K562 (cell line): ENCODE data around the gene TKTL1. TPM values are rescaled to one million over a fixed set of nuclear protein-coding genes. Genes with fewer than 3 reads are reported as not detected.
"Not testable (repeated sequence)": the region's sequence is repeated elsewhere in the genome, so short reads cannot be mapped to it uniquely, and the experiment has no call there.

ENCODE experiments used
- ATAC-seq: fragments of 200-7000 bp; cut with Tn5 transposase; 3 replicates; pipeline ENCODE4 v1.9.1; 2020; ENCODE audit warnings: moderate library complexity
- BruUV-seq: library from RNA; stranded (reverse); fragments of 400-500 nt; replicated peaks from 2 replicates; lab custom pipeline; 2021; lab: Mats Ljungman, UMichigan
- CTCF ChIA-PET: fragments of 300-600 bp; formaldehyde crosslinking; extraction: SDS; loops from one replicate; lab custom pipeline; 2021; ENCODE audit warnings: low intra/inter-chr PET ratio; lab: Yijun Ruan, JAX
- POLR2A ChIA-PET: fragments of 300-600, 350-650 bp; sonication (Branson Sonifier 250); formaldehyde crosslinking; extraction: SDS; loops from one replicate; lab custom pipeline; 2021; ENCODE audit warnings: antibody characterized with exemption, inconsistent platforms; lab: Yijun Ruan, JAX
- DNase-seq, 4 experiments: peaks; one replicate each; pipeline versions ENCODE4 v3.0.0 to v3.0.0-alpha.2; 2011 to 2018; ENCODE audit warnings: low spot score in 3 of 4, mixed read lengths in 3 of 4; ENCODE audit errors: extremely low read depth in 1 of 4
- FAIRE-seq: peaks from 2 replicates; lab custom pipeline; 2011; peaks lifted over from hg19 to GRCh38; lab: Jason Lieb, UNC
- H2AFZ ChIP-seq: 2 replicates; pipeline ENCODE4 v1.6.0; 2011; ENCODE audit warnings: low read depth, low read length, control low read depth, inconsistent platforms
- H3K27ac ChIP-seq: fragments of 200-600 bp; 3 replicates; pipeline ENCODE4 v1.8.0; 2011; ENCODE audit warnings: low read depth, mild to moderate bottlenecking, control low read depth, inconsistent platforms, low read length, moderate library complexity, mixed read lengths; ENCODE audit errors: extremely low read depth
- H3K27me3 ChIP-seq, 2 experiments: fragments of 300-600 bp in 1 of 2; 2 replicates in 1 of 2; 3 replicates in 1 of 2; pipeline versions ENCODE4 v1.6.0 to v1.8.0; 2011; ENCODE audit warnings: inconsistent platforms in 2 of 2, low read length in 2 of 2, mild to moderate bottlenecking in 1 of 2, mixed read lengths in 1 of 2, moderate library complexity in 1 of 2; ENCODE audit not compliant: control insufficient read depth in 2 of 2, insufficient read depth in 2 of 2
- H3K36me3 ChIP-seq: fragments of 300-600 bp; 3 replicates; pipeline ENCODE4 v1.8.0; 2011; ENCODE audit warnings: mild to moderate bottlenecking, low read length, inconsistent platforms; ENCODE audit not compliant: control insufficient read depth, insufficient read depth
- H3K4me1 ChIP-seq, 2 experiments: fragments of 200-600 bp in 1 of 2; replicated peaks in 1 of 2; 2 replicates in 1 of 2; 3 replicates in 1 of 2; pipeline versions ENCODE4 v1.5.1 to v1.8.0; 2011; ENCODE audit warnings: inconsistent platforms in 2 of 2, low read length in 2 of 2, mild to moderate bottlenecking in 1 of 2, mixed read lengths in 1 of 2, moderate library complexity in 1 of 2; ENCODE audit not compliant: control insufficient read depth in 2 of 2, insufficient read depth in 2 of 2
- H3K4me2 ChIP-seq: 2 replicates; pipeline ENCODE4 v1.6.1; 2011; ENCODE audit warnings: low read length, control low read depth, inconsistent platforms, mixed read lengths; ENCODE audit not compliant: insufficient read depth
- H3K4me3 ChIP-seq: fragments of 200-600 bp; sonication (generic), shearing (Covaris generic); 2 replicates; pipeline ENCODE4 v1.5.1; 2016; ENCODE audit warnings: control low read depth, inconsistent platforms
- H3K79me2 ChIP-seq: fragments of 200-600 bp; 3 replicates; pipeline ENCODE4 v1.8.0; 2011; ENCODE audit warnings: low read length, inconsistent platforms; ENCODE audit not compliant: control insufficient read depth, insufficient read depth
- H3K9ac ChIP-seq, 2 experiments: 2 replicates each; pipeline versions ENCODE4 v1.6.0 to v1.6.1; 2011; ENCODE audit warnings: low read depth in 2 of 2, low read length in 2 of 2, control low read depth in 1 of 2, inconsistent platforms in 1 of 2, mild to moderate bottlenecking in 1 of 2, mixed read lengths in 1 of 2; ENCODE audit not compliant: insufficient read depth in 1 of 2
- H3K9me1 ChIP-seq: one replicate; pipeline ENCODE4 v1.6.0; 2011; ENCODE audit warnings: inconsistent platforms, mild to moderate bottlenecking, low read length, moderate library complexity; ENCODE audit not compliant: control insufficient read depth, insufficient read depth
- H3K9me3 ChIP-seq: replicated peaks from 2 replicates; pipeline ENCODE4 v1.5.1; 2011; ENCODE audit warnings: low read depth, low read length, inconsistent platforms; ENCODE audit not compliant: control insufficient read depth, insufficient read depth
- H4K20me1 ChIP-seq: replicated peaks from 2 replicates; pipeline ENCODE4 v1.6.1; 2011; ENCODE audit warnings: low read length, inconsistent platforms, mixed read lengths; ENCODE audit not compliant: control insufficient read depth, insufficient read depth
- WGBS: fragments of 100-300 bp; shearing (Covaris generic); methylation state at CpG from one replicate; pipeline ENCODE4 v1.1.6; 2016; ENCODE audit warnings: low coverage, mixed read lengths; ENCODE audit not compliant: insufficient coverage; ENCODE audit errors: missing lambda C conversion rate; 5-methylcytosine and 5-hydroxymethylcytosine counted together
- in situ Hi-C: fragments of 300-500 bp; cut with MboI; formaldehyde crosslinking; loops from 4 replicates; pipeline ENCODE4 v1.15.0; 2018; ENCODE audit warnings: inconsistent platforms, mixed read lengths
- intact Hi-C: fragments of 100-400 bp; cut with micrococcal nuclease; formaldehyde crosslinking; loops from 2 replicates; pipeline ENCODE4 v1.14.2; 2022
- polyA plus RNA-seq, 8 experiments: library from polyadenylated mRNA; depleted of rRNA in 4 of 8; stranded (reverse) in 5 of 8; unstranded in 3 of 8; fragments of >200 nt; fragmentation: Nextera tagmentation in 2 of 8; fragmentation: Illumina TruSeq in 1 of 8; extraction: Ambion mirVana in 2 of 8; extraction: Trizol in 1 of 8; gene quantifications; 2 replicates each; pipeline versions ENCODE4 v1.2.1 to v1.2.3, GENCODE V29; 2011 to 2014; ENCODE audit warnings: inconsistent platforms in 1 of 8, missing spikeins in 1 of 8
- total RNA-seq, 7 experiments: library from RNA; depleted of rRNA in 6 of 7; stranded (reverse); fragments of >200 nt in 6 of 7; fragmentation: Illumina TruSeq in 2 of 7; extraction: Trizol in 2 of 7; gene quantifications; 2 replicates each; pipeline versions ENCODE4 v1.2.1 to v1.2.3, GENCODE V29; 2011 to 2021; ENCODE audit warnings: low replicate concordance in 1 of 7

The TKTL1 gene
- total and polyA plus RNA-seq, 9 of the 15 experiments (the other 6 are each of a cell fraction or from before 2014, with no cell fraction given) = 0.18 to 0.71 (median 0.38) TPM

- FAIRE-seq, DNase-seq, H3K9me1 ChIP-seq, H4K20me1 ChIP-seq, CTCF ChIA-PET, intact Hi-C loops, H3K9me3 ChIP-seq, in situ Hi-C loops, H3K4me3 ChIP-seq, H3K27me3 ChIP-seq, BruUV-seq, H3K9ac ChIP-seq, H2AFZ ChIP-seq, H3K79me2 ChIP-seq, H3K4me2 ChIP-seq, H3K27ac ChIP-seq, H3K36me3 ChIP-seq, POLR2A ChIA-PET, H3K4me1 ChIP-seq: not testable (repeated sequence)
- WGBS = no CpG with 5 or more reads among the region's 6 CpGs
- ATAC-seq = peak; percentile 50
Measured at GRCh38 chrX:154263072-154263471, 32.5 kb upstream of the TKTL1 start.

DNA sequence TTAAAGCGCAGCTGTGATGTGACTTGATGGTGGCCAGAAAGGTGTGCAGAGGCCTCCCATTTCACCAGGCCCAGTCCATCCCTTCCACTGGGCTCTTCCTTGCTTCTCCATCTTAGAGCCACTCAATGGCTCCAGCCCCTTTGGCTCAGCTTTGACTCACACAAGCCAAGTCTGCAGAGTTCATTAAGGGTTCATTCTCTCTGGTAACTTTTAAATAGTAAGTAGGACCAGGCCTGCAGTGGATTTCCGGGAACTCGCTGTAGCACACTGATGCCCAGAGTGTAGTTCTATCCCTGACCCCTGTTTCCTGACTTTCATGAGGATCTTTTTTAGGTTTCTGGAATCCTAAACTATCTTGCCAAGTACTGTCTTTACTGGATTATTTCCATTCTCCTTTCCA, 26.4 kb upstream of the TKTL1 start:
- H3K27ac ChIP-seq, H3K9me3 ChIP-seq, H3K9me1 ChIP-seq, H3K27me3 ChIP-seq, FAIRE-seq, in situ Hi-C loops, POLR2A ChIA-PET, H3K4me2 ChIP-seq, ATAC-seq, BruUV-seq, H2AFZ ChIP-seq, H3K4me3 ChIP-seq, DNase-seq, intact Hi-C loops, H3K79me2 ChIP-seq, H4K20me1 ChIP-seq, H3K4me1 ChIP-seq, CTCF ChIA-PET, H3K9ac ChIP-seq, H3K36me3 ChIP-seq: not testable (repeated sequence)
- no CpG with 5 or more reads among the region's 3 CpGs for WGBS

DNA sequence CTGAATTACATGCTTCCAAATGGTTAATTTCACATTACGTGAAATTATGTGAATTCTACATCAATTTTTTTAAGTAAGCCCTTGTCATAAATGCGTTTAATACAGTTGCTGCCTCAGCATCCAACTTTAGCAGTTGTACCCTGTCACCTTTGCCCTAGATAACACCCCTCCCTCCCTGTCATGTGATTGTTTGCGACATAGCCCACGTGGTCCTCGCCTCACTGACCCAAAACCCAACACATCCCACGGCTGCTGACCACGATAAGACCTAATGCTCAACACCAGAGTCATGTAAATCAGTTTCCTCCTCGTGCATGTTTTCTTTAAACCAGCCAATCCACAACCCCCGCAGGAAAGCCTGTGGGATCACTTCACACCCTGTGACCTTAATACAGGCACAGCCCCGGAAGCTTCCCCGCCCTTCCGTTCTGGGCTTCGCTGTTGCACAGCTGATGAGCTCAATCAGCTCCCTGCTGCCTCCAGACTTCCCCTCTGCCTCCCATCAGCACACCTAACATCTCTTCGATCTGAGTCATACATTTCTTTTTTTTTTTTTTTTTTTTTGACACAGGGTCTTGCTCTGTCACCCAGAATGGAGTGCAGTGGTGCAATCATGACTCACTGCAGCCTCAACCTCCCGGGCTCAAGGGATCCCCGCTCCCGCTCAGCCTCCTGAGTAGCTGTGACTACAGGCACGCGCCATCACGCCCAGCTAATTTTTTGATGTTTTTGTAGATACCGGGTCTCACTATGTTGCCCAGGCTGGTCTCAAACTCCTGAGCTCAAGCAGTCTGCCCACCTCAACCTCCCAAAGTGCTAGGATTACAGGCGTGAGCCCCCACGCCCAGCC, 10.9 kb upstream of the TKTL1 start:
- H3K4me2 ChIP-seq, in situ Hi-C loops, BruUV-seq, H2AFZ ChIP-seq, intact Hi-C loops, H3K4me3 ChIP-seq, H3K9ac ChIP-seq, DNase-seq, H3K79me2 ChIP-seq, H3K36me3 ChIP-seq, POLR2A ChIA-PET, H3K9me3 ChIP-seq, CTCF ChIA-PET, H3K9me1 ChIP-seq, H3K4me1 ChIP-seq, FAIRE-seq, H3K27me3 ChIP-seq, H4K20me1 ChIP-seq, H3K27ac ChIP-seq: not testable (repeated sequence)
- ATAC-seq = peak; percentile 98
- no CpG with 5 or more reads among the region's 23 CpGs for WGBS

- H3K9ac ChIP-seq, DNase-seq, BruUV-seq, POLR2A ChIA-PET, H2AFZ ChIP-seq, in situ Hi-C loops, H3K4me2 ChIP-seq, H3K27me3 ChIP-seq, H3K9me3 ChIP-seq, H3K4me3 ChIP-seq, ATAC-seq, CTCF ChIA-PET, FAIRE-seq, H3K27ac ChIP-seq, H4K20me1 ChIP-seq, intact Hi-C loops, H3K9me1 ChIP-seq, H3K36me3 ChIP-seq, H3K4me1 ChIP-seq, H3K79me2 ChIP-seq: not testable (repeated sequence)
- WGBS = no CpG with 5 or more reads among the region's 10 CpGs
Measured at GRCh38 chrX:154286406-154286805, 9.2 kb upstream of the TKTL1 start.
